Epithelial cell of esophagus (primary cell): ENCODE data around the gene TUT1.

ENCODE experiments used
- DNase-seq: peaks from one replicate; pipeline ENCODE4 v3.0.0; 2010; ENCODE audit warnings: low read depth
- H3K4me3 ChIP-seq: 2 replicates; pipeline ENCODE4 v1.5.1; 2011; ENCODE audit warnings: mild to moderate bottlenecking, low read length, control low read depth
- TF ChIP-seq, protein P1 (sequence below): IDR thresholded peaks from 2 replicates; pipeline ENCODE4 v1.5.1; 2011; ENCODE audit warnings: low read depth, mild to moderate bottlenecking, low read length, control low read depth, inconsistent platforms; ENCODE audit not compliant: insufficient read depth; ENCODE audit errors: missing control alignments

Gene TUT1

DNA sequence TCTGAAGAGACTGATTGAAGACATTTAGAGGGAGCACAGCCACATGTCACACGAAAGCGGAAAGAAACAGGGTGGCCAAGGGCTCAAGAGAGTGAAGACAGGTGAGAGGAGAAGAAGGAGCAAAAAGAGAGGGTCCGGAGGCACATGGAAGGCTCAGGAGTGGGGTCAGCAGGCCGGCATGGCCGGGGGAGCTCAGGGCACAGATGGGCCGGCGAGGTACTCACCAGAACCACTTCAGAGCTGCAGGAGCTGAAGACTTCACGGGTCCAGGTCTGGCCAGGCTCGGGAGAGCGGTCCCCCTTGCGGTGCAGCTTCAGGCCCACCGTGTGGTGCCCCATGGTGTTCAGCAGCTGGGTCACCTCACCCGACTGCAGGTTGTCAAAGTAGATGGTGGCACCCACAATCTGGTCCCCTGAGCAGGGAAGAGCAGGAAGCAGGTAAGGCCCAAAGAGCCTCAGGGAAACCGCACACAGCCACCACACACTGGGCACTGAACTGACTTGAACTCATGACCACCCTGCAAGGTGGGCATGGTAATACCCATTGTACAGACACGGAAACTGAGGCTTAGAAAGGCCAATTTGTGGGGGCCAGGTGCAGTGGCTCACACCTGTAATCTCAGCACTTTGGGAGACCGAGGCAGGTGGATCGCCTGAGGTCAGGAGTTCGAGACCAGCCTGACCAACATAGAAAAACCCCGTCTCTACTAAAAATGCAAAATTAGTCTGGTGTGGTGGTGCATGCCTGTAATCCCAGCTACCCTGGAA, 56.4 kb downstream of the TUT1 start:
- no peak overlapping the region for H3K4me3 ChIP-seq
- DNase-seq, result no peak
- TF ChIP-seq, protein P1, sequence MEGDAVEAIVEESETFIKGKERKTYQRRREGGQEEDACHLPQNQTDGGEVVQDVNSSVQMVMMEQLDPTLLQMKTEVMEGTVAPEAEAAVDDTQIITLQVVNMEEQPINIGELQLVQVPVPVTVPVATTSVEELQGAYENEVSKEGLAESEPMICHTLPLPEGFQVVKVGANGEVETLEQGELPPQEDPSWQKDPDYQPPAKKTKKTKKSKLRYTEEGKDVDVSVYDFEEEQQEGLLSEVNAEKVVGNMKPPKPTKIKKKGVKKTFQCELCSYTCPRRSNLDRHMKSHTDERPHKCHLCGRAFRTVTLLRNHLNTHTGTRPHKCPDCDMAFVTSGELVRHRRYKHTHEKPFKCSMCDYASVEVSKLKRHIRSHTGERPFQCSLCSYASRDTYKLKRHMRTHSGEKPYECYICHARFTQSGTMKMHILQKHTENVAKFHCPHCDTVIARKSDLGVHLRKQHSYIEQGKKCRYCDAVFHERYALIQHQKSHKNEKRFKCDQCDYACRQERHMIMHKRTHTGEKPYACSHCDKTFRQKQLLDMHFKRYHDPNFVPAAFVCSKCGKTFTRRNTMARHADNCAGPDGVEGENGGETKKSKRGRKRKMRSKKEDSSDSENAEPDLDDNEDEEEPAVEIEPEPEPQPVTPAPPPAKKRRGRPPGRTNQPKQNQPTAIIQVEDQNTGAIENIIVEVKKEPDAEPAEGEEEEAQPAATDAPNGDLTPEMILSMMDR, result no peak

DNA sequence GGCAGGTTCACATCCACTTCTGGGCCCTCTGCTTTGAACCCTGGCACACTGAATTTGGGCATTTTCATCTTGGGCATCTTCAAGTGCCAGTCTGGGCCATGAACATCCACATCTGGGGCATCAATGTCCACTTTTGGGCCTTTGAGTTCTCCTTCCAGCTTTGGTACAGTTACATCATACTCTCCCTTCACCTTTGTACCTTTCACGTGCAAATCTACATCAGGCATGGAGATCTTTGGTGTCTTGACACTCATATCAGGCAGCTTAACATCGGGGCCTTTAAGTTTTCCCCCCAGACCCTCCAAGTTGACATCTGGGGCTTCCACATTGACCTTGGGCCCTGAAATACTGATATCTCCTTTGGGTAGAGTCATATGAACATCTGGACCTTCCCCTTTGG, 59.2 kb downstream of the TUT1 start:
- no peak overlapping the region for H3K4me3 ChIP-seq
- TF ChIP-seq, protein P1, result no peak
- no peak for DNase-seq
